OCI-LY7 (cell line): Measurements from ENCODE around the gene COL4A3.

Source experiments
- EZH2phosphoT487 ChIP-seq: fragments of 200-600 bp; sonication (generic); IDR thresholded peaks from 2 replicates; pipeline ENCODE4 v1.6.1; 2018; ENCODE audit warnings: low read depth, borderline replicate concordance, mild to moderate bottlenecking, mixed run types, antibody characterized with exemption, low read length, moderate library complexity, mixed read lengths
- TF ChIP-seq, protein P1 (sequence below): fragments of 200-600 bp; sonication (generic); conservative IDR thresholded peaks from 2 replicates; pipeline ENCODE4 v1.5.1; 2014; ENCODE audit warnings: mild to moderate bottlenecking, antibody characterized with exemption, low read length, moderate library complexity, mixed read lengths

DNA sequence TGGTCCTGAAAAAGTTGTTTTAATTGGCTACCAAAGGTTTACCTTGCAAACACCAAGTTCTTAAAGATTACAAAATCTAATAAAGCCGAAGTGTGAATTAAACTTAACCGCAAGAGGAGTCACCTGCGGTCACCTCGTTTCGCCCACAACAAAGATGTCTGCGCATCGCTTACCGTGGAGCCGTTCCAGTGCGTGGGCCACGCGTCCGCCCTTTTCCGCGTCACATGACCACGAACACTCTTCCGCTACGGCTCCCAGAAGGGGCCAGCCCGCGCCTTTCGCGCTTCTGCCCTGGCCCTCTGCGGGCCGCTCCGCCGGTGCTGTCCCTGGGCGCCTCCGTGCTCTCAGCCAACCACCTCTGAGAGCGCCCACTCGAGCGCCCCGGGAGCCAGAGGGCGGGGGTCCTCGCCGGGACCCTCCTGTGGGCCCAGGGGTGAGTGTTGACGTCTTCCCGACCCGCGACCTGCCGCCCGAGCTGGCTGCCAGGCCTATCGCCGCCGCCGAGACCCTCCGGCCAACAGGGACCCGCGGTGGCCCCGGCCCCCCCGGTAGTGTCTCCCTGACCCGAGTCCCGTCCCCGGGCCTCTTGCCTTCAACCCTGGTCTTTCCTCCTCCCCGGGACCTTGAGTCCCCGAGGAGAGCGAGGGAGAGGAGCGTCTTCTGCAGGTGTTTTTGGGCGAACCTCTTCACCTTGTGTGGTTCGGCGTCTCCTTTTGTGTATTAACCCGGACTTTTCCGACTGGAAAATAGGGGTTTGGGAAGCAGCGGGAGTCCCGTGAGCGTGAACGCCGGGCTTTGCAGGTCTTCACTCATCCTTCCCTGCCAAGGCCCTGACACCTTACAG lies 160.8 kb downstream of the COL4A3 start, which contains the start of gene MFF:
- TF ChIP-seq, protein P1, sequence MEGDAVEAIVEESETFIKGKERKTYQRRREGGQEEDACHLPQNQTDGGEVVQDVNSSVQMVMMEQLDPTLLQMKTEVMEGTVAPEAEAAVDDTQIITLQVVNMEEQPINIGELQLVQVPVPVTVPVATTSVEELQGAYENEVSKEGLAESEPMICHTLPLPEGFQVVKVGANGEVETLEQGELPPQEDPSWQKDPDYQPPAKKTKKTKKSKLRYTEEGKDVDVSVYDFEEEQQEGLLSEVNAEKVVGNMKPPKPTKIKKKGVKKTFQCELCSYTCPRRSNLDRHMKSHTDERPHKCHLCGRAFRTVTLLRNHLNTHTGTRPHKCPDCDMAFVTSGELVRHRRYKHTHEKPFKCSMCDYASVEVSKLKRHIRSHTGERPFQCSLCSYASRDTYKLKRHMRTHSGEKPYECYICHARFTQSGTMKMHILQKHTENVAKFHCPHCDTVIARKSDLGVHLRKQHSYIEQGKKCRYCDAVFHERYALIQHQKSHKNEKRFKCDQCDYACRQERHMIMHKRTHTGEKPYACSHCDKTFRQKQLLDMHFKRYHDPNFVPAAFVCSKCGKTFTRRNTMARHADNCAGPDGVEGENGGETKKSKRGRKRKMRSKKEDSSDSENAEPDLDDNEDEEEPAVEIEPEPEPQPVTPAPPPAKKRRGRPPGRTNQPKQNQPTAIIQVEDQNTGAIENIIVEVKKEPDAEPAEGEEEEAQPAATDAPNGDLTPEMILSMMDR, result peak; percentile 68
- no peak for TF ChIP-seq EZH2phosphoT487
